ENCODE measurements around the gene SDHAF3. TPM values are rescaled to one million over a fixed set of nuclear protein-coding genes. Genes with fewer than 3 reads are reported as not detected.
"Not testable (repeated sequence)": the region's sequence is repeated elsewhere in the genome, so short reads cannot be mapped to it uniquely, and the experiment has no call there.

The SDHAF3 gene
- polyA plus RNA-seq, 3 donors: 8.4 to 9.8 (median 8.6) TPM

DNA sequence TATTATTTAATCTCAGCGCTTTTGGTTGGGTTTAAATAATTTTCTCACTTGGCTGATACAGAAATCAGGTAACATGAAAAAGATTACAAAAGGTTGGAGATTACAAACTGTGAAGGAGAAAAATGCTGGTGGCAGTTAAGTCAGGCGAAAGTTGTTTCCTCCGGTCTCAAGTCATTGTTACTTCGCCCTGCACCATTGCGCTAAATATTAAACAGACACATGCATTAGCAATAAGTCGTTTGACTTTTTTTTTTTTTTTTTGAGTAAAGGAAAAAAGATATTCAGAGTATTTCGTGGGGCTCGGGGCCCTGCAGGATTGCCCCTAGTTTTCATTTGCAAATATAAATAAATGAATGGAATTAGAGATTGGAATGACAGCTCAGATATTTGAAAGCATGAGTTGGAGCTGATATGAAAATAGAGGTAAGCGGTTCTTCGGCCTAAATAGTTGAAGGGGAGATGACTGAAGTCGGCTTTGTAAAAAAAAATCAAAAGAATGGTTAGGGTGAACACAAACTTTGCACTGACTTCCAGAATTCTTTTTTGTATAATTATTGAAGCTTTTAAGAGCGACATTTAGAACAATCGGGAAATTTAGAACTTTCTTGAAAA is 914 bp downstream of the SDHAF3 start:
- no peak overlapping the region for H3K27ac ChIP-seq (ENCODE audit: low read depth, low read length)
- WGBS, 3 donors: 12 to 20% (median 18%) methylated on average over 13 of the region's 13 CpGs

DNA sequence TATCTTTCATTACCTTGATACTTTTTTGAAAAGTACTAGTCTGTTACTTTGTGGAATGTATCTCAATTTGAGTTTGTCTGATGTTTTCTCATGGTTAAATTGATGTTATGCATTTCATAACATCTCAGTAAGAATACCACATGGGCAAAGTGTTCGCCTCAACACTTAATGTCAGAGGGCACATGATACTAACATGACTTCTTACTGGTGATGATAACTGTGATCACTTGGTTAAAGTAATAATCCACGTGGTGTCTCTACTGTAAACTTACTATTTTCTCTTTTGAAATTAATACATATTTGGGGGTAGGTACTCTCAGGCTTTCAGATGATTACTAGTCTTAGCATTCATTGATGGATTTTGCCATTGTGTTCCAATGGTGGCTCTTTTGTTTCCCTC is 2.2 kb downstream of the SDHAF3 start:
- no peak overlapping the region for H3K27ac ChIP-seq (ENCODE audit: low read depth, low read length)
- 88 to 91% (median 90%) methylated on average over 2 of the region's 2 CpGs for WGBS, 3 donors

DNA sequence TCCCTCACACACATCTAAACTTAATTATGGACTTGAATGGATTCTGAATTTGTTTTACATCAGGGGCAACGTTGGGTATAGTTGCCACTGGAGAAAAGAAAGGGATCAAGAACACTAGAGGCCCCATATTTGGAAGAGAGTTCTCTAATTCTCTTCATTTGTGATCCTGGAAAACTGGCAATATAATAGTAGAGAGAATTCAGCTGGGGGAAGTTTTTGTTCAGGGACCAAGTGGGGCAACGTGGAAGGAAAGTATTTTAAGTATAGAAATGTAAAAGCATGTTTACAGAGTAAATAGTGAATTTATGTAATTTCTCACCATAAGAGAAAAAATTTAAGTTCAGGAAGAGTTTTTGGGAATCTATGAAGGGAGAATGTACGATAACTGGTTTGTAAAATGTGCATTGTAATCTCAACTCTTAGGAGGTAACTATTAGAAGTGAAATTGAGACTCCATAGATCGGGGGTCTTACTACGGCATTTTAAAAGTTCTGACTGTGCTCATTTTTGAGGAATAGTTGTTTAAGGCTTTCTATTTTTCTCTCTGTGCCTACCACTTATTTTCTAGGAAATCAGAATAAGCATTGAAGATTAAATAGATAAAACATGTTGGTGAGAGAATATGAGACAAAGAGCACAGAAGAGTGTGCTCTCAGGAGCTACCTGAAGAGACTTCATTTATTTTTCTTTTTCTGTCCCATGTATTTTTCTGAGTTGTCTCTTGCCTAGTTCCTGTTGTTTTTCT is 3.4 kb downstream of the SDHAF3 start:
- 82 to 94% (median 91%) methylated on average over 5 of the region's 5 CpGs for WGBS, 3 donors
- no peak overlapping the region for H3K27ac ChIP-seq (ENCODE audit: low read depth, low read length)

DNA sequence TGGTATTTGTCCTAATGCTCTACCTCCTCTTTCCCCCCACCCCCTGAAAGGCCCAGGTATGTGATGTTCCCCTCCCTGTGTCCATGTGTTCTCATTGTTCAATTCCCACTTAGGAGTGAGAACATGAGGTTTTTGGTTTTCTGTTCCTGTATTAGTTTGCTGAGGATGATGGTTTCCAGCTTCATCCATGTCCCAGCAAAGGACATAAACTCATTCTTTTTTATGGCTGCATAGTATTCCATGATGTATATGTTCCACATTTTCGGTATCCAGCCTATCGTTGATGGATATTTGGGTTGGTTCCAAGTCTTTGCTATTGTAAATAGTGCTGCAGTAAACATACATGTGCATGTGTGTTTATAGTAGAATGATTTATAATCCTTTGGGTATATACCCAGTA is 5.6 kb downstream of the SDHAF3 start:
- 77 to 94% (median 82%) methylated on average over 2 of the region's 2 CpGs for WGBS, 3 donors
- H3K27ac ChIP-seq (ENCODE audit: low read depth, low read length): not testable (repeated sequence)

DNA sequence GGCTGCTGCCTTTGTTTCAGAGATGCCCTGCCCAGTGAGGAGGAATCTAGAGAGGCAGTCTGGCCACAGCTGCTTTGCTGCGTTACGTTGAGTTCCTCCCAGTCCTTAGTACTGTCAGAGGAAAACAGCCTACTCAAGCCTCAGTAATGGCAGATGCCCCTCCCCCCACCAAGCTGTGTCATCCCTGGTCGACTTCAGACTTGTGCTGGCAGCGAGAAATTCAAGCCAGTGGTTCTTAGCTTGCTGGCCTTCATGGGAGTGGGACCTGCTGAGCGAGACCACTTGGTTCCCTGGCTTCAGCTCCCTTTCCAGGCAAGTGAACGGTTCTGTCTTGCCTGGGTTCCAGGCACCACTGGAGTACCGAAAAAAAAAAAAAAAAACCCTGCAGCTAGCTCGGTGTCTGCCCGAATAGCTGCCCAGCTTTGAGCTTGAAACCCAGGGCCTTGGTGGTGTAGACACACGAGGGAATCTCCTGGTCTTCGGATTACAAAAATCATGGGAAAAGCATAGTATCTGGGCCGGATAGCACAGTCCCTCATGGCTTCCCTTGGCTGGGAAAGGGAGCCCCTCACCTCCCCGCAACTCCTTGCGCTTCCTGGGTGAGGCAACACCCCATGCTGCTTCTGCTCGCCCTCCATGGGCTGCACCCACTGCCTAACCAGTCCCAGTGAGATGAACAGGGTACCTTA is 9.1 kb downstream of the SDHAF3 start:
- no peak overlapping the region for H3K27ac ChIP-seq (ENCODE audit: low read depth, low read length)
- 84 to 90% (median 89%) methylated on average over 15 of the region's 15 CpGs for WGBS, 3 donors

DNA sequence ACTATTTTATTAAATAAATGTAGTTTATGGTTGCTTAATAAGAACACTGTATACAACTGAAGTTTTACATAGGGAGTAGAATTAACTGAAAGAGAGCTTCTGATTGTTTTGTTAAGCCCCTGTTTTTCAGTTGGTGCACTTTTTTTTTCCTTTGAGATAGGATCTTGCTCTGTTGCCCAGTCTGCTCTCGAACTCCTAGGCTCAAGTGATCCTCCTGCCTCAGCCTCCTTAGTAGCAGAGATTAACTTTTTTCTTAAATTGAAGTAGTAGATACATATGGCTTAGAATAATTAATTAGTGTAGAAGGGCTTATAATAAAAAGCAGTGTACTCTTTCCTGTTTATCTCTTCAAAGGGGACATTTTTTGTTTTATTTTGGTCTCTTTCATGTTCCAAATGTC is 11.2 kb downstream of the SDHAF3 start:
- no peak overlapping the region for H3K27ac ChIP-seq (ENCODE audit: low read depth, low read length)
- WGBS, 3 donors: 94 to 100% (median 94%) methylated on average over 1 of the region's 1 CpG

DNA sequence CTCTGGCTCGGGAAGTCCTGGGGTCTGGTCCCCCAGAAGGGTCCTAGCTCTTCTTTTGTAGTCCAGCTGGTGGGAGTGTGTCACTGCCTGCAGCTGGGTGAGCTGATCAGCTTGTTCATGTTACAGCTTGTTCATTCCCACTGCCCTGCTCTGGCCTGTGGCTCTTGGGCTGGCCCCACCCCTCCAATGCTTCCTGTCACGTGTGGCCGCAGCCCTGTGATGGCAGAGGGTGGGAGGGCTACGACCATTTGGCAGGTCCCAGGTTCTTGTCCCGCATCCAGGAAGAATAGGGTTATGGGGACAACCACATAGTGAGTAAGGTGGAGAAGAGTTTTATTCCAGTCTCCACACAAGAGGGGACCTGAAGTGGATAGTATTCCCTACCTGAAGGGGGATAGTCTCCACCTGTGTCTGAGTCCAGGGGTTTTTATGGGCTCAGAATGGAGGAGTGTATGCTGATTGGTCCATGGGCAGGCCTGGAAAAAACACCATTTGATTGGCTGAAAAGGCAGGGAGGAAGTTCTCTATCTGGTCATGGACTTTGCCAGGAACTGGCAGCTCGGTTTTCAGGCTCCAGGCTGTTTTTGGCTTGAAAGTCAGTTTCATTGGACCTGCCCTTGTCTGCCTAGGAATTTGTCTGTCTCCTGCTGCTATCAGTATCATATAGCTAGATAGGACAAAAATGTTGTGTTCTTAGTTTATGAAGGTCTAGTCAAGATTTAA is 13.1 kb downstream of the SDHAF3 start:
- H3K27ac ChIP-seq (ENCODE audit: low read depth, low read length): no peak overlapping the region
- WGBS, 3 donors: 75 to 78% (median 77%) methylated on average over 6 of the region's 6 CpGs

DNA sequence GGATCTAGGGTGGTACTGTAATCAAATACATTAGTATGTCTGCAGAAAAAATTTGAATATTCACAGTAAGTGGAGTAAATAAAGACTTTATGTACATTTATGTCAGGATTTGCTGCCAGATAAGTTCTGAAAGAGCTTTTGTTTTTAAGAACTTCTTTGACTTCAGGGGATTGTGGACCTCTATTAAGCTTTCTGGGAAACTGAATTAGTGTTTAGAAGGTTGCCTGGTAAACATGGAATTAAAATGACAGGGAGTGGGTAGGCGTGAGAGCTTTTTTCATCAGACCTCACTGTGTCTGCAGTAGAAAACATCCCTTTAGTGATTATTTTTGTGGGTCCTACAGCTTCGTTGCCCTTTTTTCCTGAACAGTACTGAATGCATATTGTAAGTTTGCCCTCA is 15.7 kb downstream of the SDHAF3 start:
- WGBS, 3 donors: 79 to 85% (median 79%) methylated on average over 2 of the region's 2 CpGs
- no peak overlapping the region for H3K27ac ChIP-seq (ENCODE audit: low read depth, low read length)

DNA sequence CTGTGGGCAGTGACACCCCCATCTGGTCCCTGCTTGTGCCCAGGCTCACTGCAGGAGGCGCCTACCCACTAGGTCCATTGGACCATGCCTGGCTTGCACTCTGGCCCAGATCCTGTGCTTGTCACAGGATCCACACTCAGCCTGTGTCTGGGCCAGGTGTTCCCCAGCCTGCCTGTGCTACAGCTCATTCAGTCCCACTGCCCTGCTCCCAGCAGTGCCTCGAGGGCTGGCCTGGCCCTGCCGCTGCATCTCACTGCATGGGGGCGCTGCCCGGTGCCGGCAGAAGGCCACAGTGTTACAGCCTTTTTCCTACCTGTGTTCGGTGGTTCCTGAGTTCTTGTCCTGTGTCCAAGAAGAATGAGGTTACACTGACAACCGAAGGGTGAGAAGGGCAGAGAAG is 21.3 kb downstream of the SDHAF3 start:
- WGBS, 3 donors: 89 to 99% (median 97%) methylated on average over 8 of the region's 8 CpGs
- H3K27ac ChIP-seq (ENCODE audit: low read depth, low read length): no peak overlapping the region

DNA sequence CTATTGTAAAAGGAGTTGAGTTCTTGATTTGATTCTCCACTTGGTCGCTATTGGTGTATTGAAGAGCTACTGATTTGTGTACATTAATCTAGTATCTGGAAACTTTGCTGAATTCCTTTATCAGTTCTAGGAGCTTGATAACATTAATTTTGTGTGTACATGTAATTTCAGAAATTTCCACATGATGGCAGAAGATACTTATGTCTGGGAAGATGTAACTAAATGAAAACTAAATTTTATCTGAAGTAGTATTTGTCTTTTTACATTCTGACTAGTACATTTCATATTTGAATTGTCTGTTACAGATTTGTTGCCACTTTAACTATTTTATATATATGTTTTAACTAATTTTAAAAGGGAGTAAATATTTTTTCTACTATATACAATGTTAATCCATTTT is 27.6 kb downstream of the SDHAF3 start:
- H3K27ac ChIP-seq (ENCODE audit: low read depth, low read length): no peak overlapping the region
- WGBS, 3 donors: 31 to 79% (median 77%) methylated on average over 1 of the region's 1 CpG

DNA sequence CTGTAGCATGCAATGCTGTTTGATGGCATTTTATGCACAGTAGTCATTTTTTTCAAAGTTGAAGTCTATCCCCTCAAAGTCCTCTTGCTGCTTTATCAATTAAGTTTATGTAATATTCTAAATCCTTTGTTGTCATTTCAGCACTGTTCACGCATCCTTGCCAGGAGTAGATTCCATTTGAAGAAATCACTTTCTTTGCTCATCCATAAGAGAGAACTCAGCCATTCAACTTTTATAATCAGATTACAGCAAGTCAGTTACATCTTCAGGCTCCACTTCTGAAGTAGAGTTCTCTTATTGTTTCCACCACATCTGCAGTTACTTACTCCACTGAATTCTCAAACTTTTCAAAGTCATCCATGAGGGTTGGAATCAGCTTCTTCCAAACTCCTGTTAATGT is 32.3 kb downstream of the SDHAF3 start:
- H3K27ac ChIP-seq (ENCODE audit: low read depth, low read length): no peak overlapping the region
- 94 to 97% (median 97%) methylated on average over 1 of the region's 1 CpG for WGBS, 3 donors

DNA sequence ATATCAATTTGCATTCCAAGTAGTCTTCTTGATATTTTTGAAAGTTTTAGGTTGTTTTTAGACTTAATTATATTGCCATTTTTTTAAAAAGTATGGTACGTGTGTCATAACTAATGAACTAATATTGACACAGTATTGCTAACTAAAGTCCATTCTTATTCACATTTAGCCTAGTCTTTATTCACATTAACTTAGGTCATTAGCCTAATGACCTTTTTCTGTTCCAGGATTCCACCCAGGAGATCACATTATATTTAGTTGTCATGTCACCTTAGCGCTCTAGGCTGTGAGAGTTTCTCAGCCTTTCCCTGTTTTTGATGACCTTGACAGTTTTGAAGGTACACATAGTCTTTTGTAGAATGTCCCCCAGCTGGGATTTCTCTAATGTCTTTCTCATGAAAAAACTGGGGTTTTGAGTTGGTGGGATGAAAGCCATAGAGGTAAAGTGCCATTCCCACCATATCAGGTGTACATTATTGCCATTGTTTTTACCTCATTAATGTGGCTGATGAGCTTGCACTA is 38.5 kb downstream of the SDHAF3 start:
- H3K27ac ChIP-seq (ENCODE audit: low read depth, low read length): no peak overlapping the region
- 71 to 98% (median 95%) methylated on average over 2 of the region's 2 CpGs for whole genome bisulfite sequencing, 3 donors

DNA sequence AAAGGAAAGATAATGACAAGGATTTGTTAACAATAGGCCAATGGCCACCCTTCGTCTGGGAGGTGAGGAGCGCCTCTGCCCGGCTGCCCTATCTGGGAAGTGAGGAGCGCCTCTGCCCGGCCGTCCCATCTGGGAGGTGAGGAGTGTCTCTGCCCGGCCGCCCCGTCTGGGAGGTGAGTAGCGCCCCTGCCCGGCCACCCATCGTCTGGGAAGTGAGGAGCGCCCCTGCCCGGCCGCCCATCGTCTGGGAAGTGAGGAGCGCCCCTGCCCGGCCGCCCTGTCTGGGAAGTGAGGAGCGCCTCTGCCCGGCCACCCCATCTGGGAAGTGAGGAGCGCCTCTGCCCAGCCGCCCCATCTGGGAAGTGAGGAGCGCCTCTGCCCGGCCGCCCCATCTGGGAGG is 42.5 kb downstream of the SDHAF3 start:
- WGBS, 3 donors: 95 to 97% (median 97%) methylated on average over 24 to 26 of the region's 26 CpGs
- not testable (repeated sequence) for H3K27ac ChIP-seq (ENCODE audit: low read depth, low read length)

DNA sequence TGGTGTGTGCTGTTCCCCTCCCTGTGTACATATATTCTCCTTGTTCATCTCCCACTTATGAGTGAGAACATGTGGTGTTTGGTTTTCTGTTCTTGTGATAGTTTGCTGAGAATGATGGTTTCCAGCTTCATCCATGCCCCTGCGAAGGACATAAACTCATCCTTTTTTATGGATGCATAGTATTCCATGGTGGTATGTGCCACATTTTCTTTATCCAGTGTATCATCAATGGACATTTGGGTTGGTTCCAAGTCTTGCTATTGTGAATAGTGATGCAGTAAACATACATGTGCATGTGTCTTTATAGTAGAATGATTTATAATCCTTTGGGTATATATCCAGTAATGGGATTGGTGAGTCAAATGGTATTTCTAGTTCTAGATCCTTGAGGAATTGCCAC is 44.1 kb downstream of the SDHAF3 start:
- H3K27ac ChIP-seq (ENCODE audit: low read depth, low read length): not testable (repeated sequence)
- WGBS, 3 donors: 93 to 96% (median 94%) methylated on average over 1 of the region's 1 CpG

DNA sequence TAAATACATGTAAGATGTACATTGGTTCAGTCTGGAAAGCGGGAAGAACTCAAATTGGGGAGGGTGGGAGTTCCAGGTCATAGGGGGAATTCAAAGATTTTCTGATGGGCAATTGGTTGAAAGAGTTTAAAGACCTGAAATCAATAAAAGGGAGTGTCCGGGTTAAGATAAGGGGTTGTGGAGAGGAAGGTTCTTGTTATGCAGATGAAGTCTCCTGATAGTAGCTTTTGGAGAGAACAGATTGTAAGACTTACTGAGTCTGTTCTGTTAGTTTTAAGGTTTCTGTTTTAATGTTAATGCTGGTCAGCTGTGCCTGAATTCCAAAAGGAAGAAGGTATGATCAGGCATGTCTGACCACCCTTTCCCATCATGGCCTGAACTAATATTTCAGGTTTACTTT is 48.8 kb downstream of the SDHAF3 start:
- 79 to 94% (median 94%) methylated on average over 2 of the region's 2 CpGs for WGBS, 3 donors
- H3K27ac ChIP-seq (ENCODE audit: low read depth, low read length): no peak overlapping the region

DNA sequence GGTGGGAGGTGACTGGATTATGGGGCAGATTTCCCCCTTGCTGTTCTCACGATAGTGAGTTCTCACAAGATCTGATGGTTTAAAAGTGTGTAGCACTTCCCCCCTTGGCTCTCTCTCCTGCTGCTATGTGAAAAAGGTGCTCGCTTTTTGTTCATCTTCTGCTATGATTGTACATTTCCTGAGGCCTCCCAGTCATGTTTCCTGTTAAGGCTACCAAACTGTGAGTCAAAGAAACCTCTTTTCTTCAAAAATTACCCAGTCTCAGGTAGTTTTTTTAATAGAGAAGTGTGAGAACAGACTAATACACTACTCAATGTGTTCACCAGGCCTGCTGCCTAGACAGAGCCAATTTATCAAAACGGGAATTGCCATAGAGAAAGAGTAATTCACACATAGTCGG is 49.7 kb downstream of the SDHAF3 start:
- no peak overlapping the region for H3K27ac ChIP-seq (ENCODE audit: low read depth, low read length)
- WGBS, 3 donors: 86 to 91% (median 90%) methylated on average over 4 of the region's 4 CpGs

DNA sequence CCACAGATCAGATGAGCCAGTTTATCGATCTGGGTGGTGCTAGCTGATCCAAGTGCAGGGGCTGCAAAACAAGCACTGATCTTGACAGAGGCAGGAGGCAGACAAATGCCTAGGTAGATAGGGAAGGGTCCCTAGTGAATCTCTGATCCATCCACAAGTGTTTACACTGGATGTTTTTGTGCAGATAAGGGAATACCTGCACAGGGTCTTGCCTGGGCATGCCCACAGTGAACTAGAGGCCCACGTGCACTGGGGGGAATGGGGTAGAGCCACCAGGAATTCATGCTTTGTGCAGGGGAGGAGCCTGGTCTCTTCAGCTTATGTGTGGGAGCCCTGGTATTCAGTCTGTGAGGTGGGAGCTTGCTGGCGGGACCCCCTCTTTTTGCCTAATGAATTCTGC is 50.3 kb downstream of the SDHAF3 start:
- WGBS, 3 donors: 62 to 82% (median 76%) methylated on average over 3 of the region's 3 CpGs
- H3K27ac ChIP-seq (ENCODE audit: low read depth, low read length): no peak overlapping the region

DNA sequence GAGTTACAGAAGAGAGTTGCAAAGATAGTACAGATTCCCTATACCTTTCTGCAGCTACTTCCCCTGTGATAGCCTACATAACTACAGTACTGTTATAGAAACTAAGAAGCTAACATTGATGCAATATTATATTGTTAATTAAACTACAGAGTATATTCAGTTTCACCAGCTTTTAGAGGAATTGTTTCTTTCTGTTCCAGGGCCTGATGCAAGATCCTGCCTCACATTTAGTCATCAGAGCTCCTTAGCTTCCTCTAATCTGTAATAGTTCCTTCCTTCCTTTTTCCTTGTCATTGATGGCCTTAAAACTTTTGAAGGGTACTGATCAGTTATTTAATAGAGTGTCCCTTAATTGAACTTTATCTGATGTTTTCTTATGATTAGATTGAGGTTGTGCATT is 56.8 kb downstream of the SDHAF3 start:
- H3K27ac ChIP-seq (ENCODE audit: low read depth, low read length): no peak overlapping the region
